HepG2 (cell line): ENCODE results near the gene BRMS1. TPM values are rescaled to one million over a fixed set of nuclear protein-coding genes. Genes with fewer than 3 reads are reported as not detected.

Experiments used
- ATAC-seq: fragments of 200-7000 bp; cut with Tn5 transposase; 3 replicates; pipeline ENCODE4 v1.9.1; 2020; ENCODE audit warnings: mild to moderate bottlenecking, moderate library complexity
- BruUV-seq: library from RNA; stranded (reverse); fragments of 400-500 nt; replicated peaks from 2 replicates; lab custom pipeline; 2021; lab: Mats Ljungman, UMichigan
- CTCF ChIA-PET: fragments of 300-600 bp; formaldehyde crosslinking; extraction: SDS; loops from one replicate; lab custom pipeline; 2021; ENCODE audit warnings: low total read pairs, inconsistent platforms, low intra/inter-chr PET ratio; lab: Yijun Ruan, JAX
- POLR2A ChIA-PET: fragments of 350-600 bp; sonication (Branson Sonifier 250); formaldehyde crosslinking; loops from one replicate; lab custom pipeline; 2020; ENCODE audit warnings: antibody characterized with exemption, inconsistent platforms; lab: Yijun Ruan, JAX
- DNase-seq: peaks from one replicate; pipeline ENCODE4 v3.0.0-alpha.2; 2015; ENCODE audit warnings: low spot score
- FAIRE-seq: peaks from 3 replicates; lab custom pipeline; 2011; peaks lifted over from hg19 to GRCh38; lab: Jason Lieb, UNC
- H2AFZ ChIP-seq: one replicate; pipeline ENCODE4 v1.6.1; 2011; ENCODE audit warnings: low read length, inconsistent platforms
- H3K27ac ChIP-seq: fragments of 300-600 bp; 3 replicates; pipeline ENCODE4 v1.8.0; 2011; ENCODE audit warnings: mixed run types, mild to moderate bottlenecking, mixed read lengths, low read length, inconsistent platforms; ENCODE audit not compliant: insufficient read depth; ENCODE audit errors: extremely low read length
- H3K27me3 ChIP-seq, 2 experiments: fragments of 200-600 bp in 1 of 2; 2 replicates in 1 of 2; 3 replicates in 1 of 2; pipeline versions ENCODE4 v1.6.0 to v1.8.0; 2011; ENCODE audit warnings: low read length in 2 of 2, mild to moderate bottlenecking in 2 of 2, moderate library complexity in 2 of 2, inconsistent platforms in 1 of 2; ENCODE audit not compliant: insufficient read depth in 2 of 2, control insufficient read depth in 1 of 2
- H3K36me3 ChIP-seq, 2 experiments: fragments of 200-600 bp in 1 of 2; replicated peaks in 1 of 2; 2 replicates in 1 of 2; 3 replicates in 1 of 2; pipeline versions ENCODE4 v1.5.1 to v1.8.0; 2011; ENCODE audit warnings: low read length in 2 of 2, inconsistent platforms in 1 of 2; ENCODE audit not compliant: insufficient read depth in 2 of 2, control insufficient read depth in 1 of 2
- H3K4me1 ChIP-seq: 2 replicates; pipeline ENCODE4 v1.5.1; 2012; ENCODE audit warnings: low read length, inconsistent platforms; ENCODE audit not compliant: insufficient read depth
- H3K4me2 ChIP-seq: 2 replicates; pipeline ENCODE4 v1.6.0; 2011; ENCODE audit warnings: low read depth, low read length, inconsistent platforms
- H3K4me3 ChIP-seq, 3 experiments: fragments of 200-600 bp in 1 of 3; sonication (generic), shearing (Covaris generic) in 1 of 3; replicated peaks in 1 of 3; 2 replicates each; pipeline ENCODE4 v1.5.1; 2011 to 2016; ENCODE audit warnings: low read length in 3 of 3, inconsistent platforms in 2 of 3, low read depth in 2 of 3, mild to moderate bottlenecking in 2 of 3, control low read depth in 1 of 3, mixed read lengths in 1 of 3; ENCODE audit not compliant: insufficient read depth in 1 of 3
- H3K79me2 ChIP-seq: one replicate; pipeline ENCODE4 v1.6.1; 2011; ENCODE audit warnings: low read length, inconsistent platforms; ENCODE audit not compliant: insufficient read depth
- H3K9ac ChIP-seq: 2 replicates; pipeline ENCODE4 v1.6.0; 2011; ENCODE audit warnings: mild to moderate bottlenecking, low read depth, low read length, inconsistent platforms; ENCODE audit not compliant: insufficient read depth
- H3K9me3 ChIP-seq: 2 replicates; pipeline ENCODE4 v1.5.1; 2012; ENCODE audit warnings: mild to moderate bottlenecking, low read length
- H4K20me1 ChIP-seq: 2 replicates; pipeline ENCODE4 v1.6.0; 2011; ENCODE audit warnings: inconsistent platforms, mild to moderate bottlenecking, low read length, moderate library complexity; ENCODE audit not compliant: insufficient read depth
- HNF4G ChIP-seq, 2 experiments: sonication (generic) in 1 of 2; formaldehyde crosslinking in 1 of 2; IDR thresholded peaks; 2 replicates each; pipeline versions ENCODE4 v1.4.0 to v1.6.1; 2011 to 2020; ENCODE audit warnings: borderline replicate concordance in 2 of 2, low read depth in 2 of 2, mild to moderate bottlenecking in 2 of 2, low read length in 1 of 2, missing genetic modification reagents in 1 of 2, moderate library complexity in 1 of 2
- MBD4 ChIP-seq: IDR thresholded peaks from 2 replicates; pipeline ENCODE4 v1.6.1; 2012; ENCODE audit warnings: low read length, inconsistent platforms, borderline replicate concordance
- MTA1 ChIP-seq: sonication (generic); formaldehyde crosslinking; IDR thresholded peaks from 2 replicates; pipeline ENCODE4 v1.4.0; 2020; ENCODE audit warnings: missing genetic modification reagents, mild to moderate bottlenecking, borderline replicate concordance
- MYC ChIP-seq: sonication (generic); formaldehyde crosslinking; IDR thresholded peaks from 2 replicates; pipeline ENCODE4 v1.9.0; 2021; ENCODE audit warnings: missing genetic modification reagents, borderline replicate concordance
- NR0B2 ChIP-seq: sonication (generic); formaldehyde crosslinking; IDR thresholded peaks from 2 replicates; pipeline ENCODE4 v1.4.0; 2020; ENCODE audit warnings: mild to moderate bottlenecking, missing genetic modification reagents
- SNRNP70 ChIP-seq: fragments of 200-400 bp; formaldehyde crosslinking; IDR thresholded peaks from 2 replicates; pipeline ENCODE4 v1.6.1; 2017; ENCODE audit warnings: mild to moderate bottlenecking, low read depth, low read length, moderate library complexity
- TBL1XR1 ChIP-seq: fragments of 150-350 bp; IDR thresholded peaks from 2 replicates; pipeline ENCODE4 v1.6.1; 2014; ENCODE audit warnings: borderline replicate concordance, low read length; ENCODE audit not compliant: partially characterized antibody
- ZKSCAN8 ChIP-seq: IDR thresholded peaks from 2 replicates; pipeline ENCODE4 v1.6.1; 2016; ENCODE audit warnings: borderline replicate concordance, missing genetic modification reagents, missing compliant biosample characterization
- ZNF207 ChIP-seq: fragments of 450-650 bp; IDR thresholded peaks from 2 replicates; pipeline ENCODE4 v1.6.1; 2016; ENCODE audit warnings: antibody characterized with exemption, borderline replicate concordance
- ZNF34 ChIP-seq: sonication (generic); formaldehyde crosslinking; IDR thresholded peaks from 2 replicates; pipeline ENCODE4 v1.4.0; 2020; ENCODE audit warnings: mild to moderate bottlenecking, missing genetic modification reagents, borderline replicate concordance
- ZNF362 ChIP-seq: sonication (generic); formaldehyde crosslinking; IDR thresholded peaks from 2 replicates; pipeline ENCODE4 v1.4.0; 2020; ENCODE audit warnings: missing genetic modification reagents, mild to moderate bottlenecking, borderline replicate concordance
- ZNF546 ChIP-seq: sonication (generic); formaldehyde crosslinking; conservative IDR thresholded peaks from 2 replicates; pipeline ENCODE4 v1.8.1; 2023; ENCODE audit warnings: mild to moderate bottlenecking, missing genetic modification reagents
- ZNF572 ChIP-seq: sonication (generic); formaldehyde crosslinking; IDR thresholded peaks from 2 replicates; pipeline ENCODE4 v1.5.1; 2020; ENCODE audit warnings: mild to moderate bottlenecking, missing genetic modification reagents
- ZNF672 ChIP-seq: sonication (generic); formaldehyde crosslinking; IDR thresholded peaks from 2 replicates; pipeline ENCODE4 v1.8.1; 2022; ENCODE audit warnings: missing genetic modification reagents
- WGBS: methylation state at CpG from one replicate; pipeline ENCODE4 v1.1.6; 2017; ENCODE audit warnings: low lambda C conversion rate; 5-methylcytosine and 5-hydroxymethylcytosine counted together
- in situ Hi-C: cut with HindIII; loops from 2 replicates; pipeline ENCODE4 v1.10.0; 2017; ENCODE audit warnings: low pct_unique_long_range_greater_than_20kb; ENCODE audit not compliant: extremely low pct_ligation_motif_present
- intact Hi-C: fragments of 100-400 bp; cut with micrococcal nuclease; formaldehyde crosslinking; loops from one replicate; pipeline ENCODE4 v1.10.0; 2022; ENCODE audit not compliant: unreplicated experiment
- polyA plus RNA-seq, 8 experiments: library from polyadenylated mRNA; depleted of rRNA in 3 of 8; stranded (reverse) in 7 of 8; unstranded in 1 of 8; fragments of >200 nt; fragmentation: Illumina TruSeq in 4 of 8; extraction: Trizol in 4 of 8; gene quantifications; 2 replicates each; pipeline versions ENCODE4 v1.2.1 to v1.2.3, GENCODE V29; 2011 to 2016; ENCODE audit warnings: low read depth in 4 of 8, missing spikeins in 1 of 8, mixed read lengths in 1 of 8; ENCODE audit not compliant: insufficient read depth in 1 of 8
- total RNA-seq, 5 experiments: library from RNA; depleted of rRNA; stranded (reverse); fragments of >200 nt; fragmentation: Illumina TruSeq; extraction: Trizol; gene quantifications; 2 replicates each; pipeline ENCODE4 v1.2.3, GENCODE V29; 2016; ENCODE audit warnings: low read depth in 1 of 5
- TF ChIP-seq, protein P1 (sequence below): sonication (generic); formaldehyde crosslinking; IDR thresholded peaks from 2 replicates; pipeline ENCODE4 v1.5.0; 2020; ENCODE audit warnings: mild to moderate bottlenecking, missing genetic modification reagents

The BRMS1 gene
- total and polyA plus RNA-seq, 2 of the 13 experiments (the other 11 are each of a cell fraction or from before 2014, with no cell fraction given) = 15.8 to 55.7 TPM

- FAIRE-seq = no peak
- H3K4me1 ChIP-seq = peaks cover 38% of the 10 kb centered on the region
- CTCF ChIA-PET = no interaction called here
- TF ChIP-seq ZNF362 (CRISPR knock-in tag) (no peak), ZNF572 (CRISPR knock-in tag) (no peak), MYC (no peak), NR0B2 (CRISPR knock-in tag) (no peak), ZNF546 (no peak), ZNF207 (no peak), ZNF672 (no peak), ZKSCAN8 (CRISPR knock-in tag) (no peak), TBL1XR1 (no peak), HNF4G (IDR thresholded peaks at IDR 0.05; ENCODE audit: borderline replicate concordance, low read depth, low read length) (no peak), HNF4G (CRISPR knock-in tag; IDR thresholded peaks at IDR 0.05; ENCODE audit: borderline replicate concordance, low read depth) (no peak), MTA1 (CRISPR knock-in tag) (no peak), MBD4 (no peak), ZNF34 (CRISPR knock-in tag) (no peak), SNRNP70 (no peak)
- TF ChIP-seq, protein P1, sequence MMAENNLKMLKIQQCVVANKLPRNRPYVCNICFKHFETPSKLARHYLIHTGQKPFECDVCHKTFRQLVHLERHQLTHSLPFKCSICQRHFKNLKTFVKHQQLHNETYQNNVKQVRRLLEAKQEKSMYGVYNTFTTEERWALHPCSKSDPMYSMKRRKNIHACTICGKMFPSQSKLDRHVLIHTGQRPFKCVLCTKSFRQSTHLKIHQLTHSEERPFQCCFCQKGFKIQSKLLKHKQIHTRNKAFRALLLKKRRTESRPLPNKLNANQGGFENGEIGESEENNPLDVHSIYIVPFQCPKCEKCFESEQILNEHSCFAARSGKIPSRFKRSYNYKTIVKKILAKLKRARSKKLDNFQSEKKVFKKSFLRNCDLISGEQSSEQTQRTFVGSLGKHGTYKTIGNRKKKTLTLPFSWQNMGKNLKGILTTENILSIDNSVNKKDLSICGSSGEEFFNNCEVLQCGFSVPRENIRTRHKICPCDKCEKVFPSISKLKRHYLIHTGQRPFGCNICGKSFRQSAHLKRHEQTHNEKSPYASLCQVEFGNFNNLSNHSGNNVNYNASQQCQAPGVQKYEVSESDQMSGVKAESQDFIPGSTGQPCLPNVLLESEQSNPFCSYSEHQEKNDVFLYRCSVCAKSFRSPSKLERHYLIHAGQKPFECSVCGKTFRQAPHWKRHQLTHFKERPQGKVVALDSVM (CRISPR knock-in tag) = no peak
These were observed 11.6 kb downstream of the BRMS1 start for GRCh38 chr11:66333220-66333877.

More at GRCh38 chr11:66333220-66333877, 11.6 kb downstream of the BRMS1 start:
- no peaks in the 10 kb centered on the region; a peak in 1 of 5 replicates for H3K36me3 ChIP-seq
- no peak overlapping the region for H3K4me2 ChIP-seq
- H3K9ac ChIP-seq = no peak overlapping the region
- no peaks in the 10 kb centered on the region for H3K9me3 ChIP-seq
- no peaks in the 10 kb centered on the region for H3K79me2 ChIP-seq
- POLR2A ChIA-PET = interaction anchor here (3.6 kb wide), 1 partner anchor 21 kb away, joined by 59 read pairs; no protein-coding TSS in a partner anchor
- intact Hi-C loops (no loop called here), in situ Hi-C loops (no loop called here)
- DNase-seq (no peak), ATAC-seq (no peak)
- no peak overlapping the region for H3K4me3 ChIP-seq
- no TSS peak for BruUV-seq
- H4K20me1 ChIP-seq = no peaks in the 10 kb centered on the region
- no peak overlapping the region for H2AFZ ChIP-seq
- no peak overlapping the region for H3K27ac ChIP-seq
- no peaks in the 10 kb centered on the region for H3K27me3 ChIP-seq
- WGBS = 97% methylated on average over 6 of the region's 19 CpGs
